GM12874 (cell line): ENCODE results near the gene KRT17.

ENCODE experiments used
- CTCF ChIP-seq: IDR thresholded peaks from 2 replicates; pipeline ENCODE4 v1.5.1; 2011; ENCODE audit warnings: low read depth, mild to moderate bottlenecking, control low read depth, low read length, moderate library complexity; ENCODE audit not compliant: insufficient read depth

KRT17 gene

GRCh38 chr17:41647038-41647813, 22.9 kb upstream of the KRT17 start:
- no peak for TF ChIP-seq CTCF

- TF ChIP-seq CTCF: no peak
Measured at GRCh38 chr17:41642252-41643156, 18.1 kb upstream of the KRT17 start.

GRCh38 chr17:41639492-41640473, 15.4 kb upstream of the KRT17 start:
- no peak for TF ChIP-seq CTCF

GRCh38 chr17:41638941-41639340, 14.6 kb upstream of the KRT17 start:
- TF ChIP-seq CTCF: no peak

GRCh38 chr17:41638194-41638593, 13.8 kb upstream of the KRT17 start:
- no peak for TF ChIP-seq CTCF

- no peak for TF ChIP-seq CTCF
Measured at GRCh38 chr17:41636652-41637051, 12.3 kb upstream of the KRT17 start.
